Suprapubic skin (tissue), 3 donors: Measurements from ENCODE around the gene ACVR2B.
"Not testable (repeated sequence)": the region's sequence is repeated elsewhere in the genome, so short reads cannot be mapped to it uniquely, and the experiment has no call there.

Experiments
- CTCF ChIP-seq, 2 donors: fragments of 200-600 bp in 1 of 2; fragments of 450-650 bp in 1 of 2; sonication (generic) in 1 of 2; IDR thresholded peaks; one replicate each; pipeline ENCODE4 v1.5.1; 2016 to 2019; ENCODE audit warnings: antibody characterized with exemption in 2 of 2, mild to moderate bottlenecking in 1 of 2, moderate library complexity in 1 of 2
- EP300 ChIP-seq: sonication (generic); formaldehyde crosslinking; IDR thresholded peaks from one replicate; pipeline ENCODE4 v1.6.1; 2017; ENCODE audit warnings: antibody characterized with exemption
- POLR2A ChIP-seq, 2 donors: fragments of 450-650 bp; IDR thresholded peaks; one replicate each; pipeline ENCODE4 v1.6.1; 2017; ENCODE audit warnings: antibody characterized with exemption in 2 of 2, mild to moderate bottlenecking in 2 of 2, moderate library complexity in 2 of 2

- not testable (repeated sequence) for TF ChIP-seq CTCF (IDR thresholded peaks at IDR 0.05); EP300; POLR2A (IDR thresholded peaks at IDR 0.05)
Observed at GRCh38 chr3:38432871-38433658, 20.6 kb upstream of the ACVR2B start.
